ENCODE results near the gene LRP1B.

DNA sequence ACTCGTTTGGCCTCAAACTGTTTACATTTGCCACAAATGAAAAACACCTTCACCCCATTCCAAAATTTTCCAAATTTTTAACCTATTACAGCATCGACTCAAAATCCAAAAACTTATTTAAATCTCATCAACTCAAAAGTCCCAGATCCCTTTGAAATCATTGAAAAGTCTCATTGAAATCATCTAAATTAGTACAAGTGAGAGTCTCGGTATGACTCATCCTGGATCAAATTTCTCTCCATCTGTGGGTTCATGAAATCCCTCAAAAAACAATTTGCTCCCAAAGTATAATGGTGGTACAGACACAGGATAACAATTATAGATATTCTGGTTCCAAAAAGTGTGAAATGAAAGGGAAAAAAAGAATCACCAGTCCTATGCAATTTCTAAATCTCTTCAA is 65.1 kb downstream of the LRP1B start:
- TF ChIP-seq, protein P1, sequence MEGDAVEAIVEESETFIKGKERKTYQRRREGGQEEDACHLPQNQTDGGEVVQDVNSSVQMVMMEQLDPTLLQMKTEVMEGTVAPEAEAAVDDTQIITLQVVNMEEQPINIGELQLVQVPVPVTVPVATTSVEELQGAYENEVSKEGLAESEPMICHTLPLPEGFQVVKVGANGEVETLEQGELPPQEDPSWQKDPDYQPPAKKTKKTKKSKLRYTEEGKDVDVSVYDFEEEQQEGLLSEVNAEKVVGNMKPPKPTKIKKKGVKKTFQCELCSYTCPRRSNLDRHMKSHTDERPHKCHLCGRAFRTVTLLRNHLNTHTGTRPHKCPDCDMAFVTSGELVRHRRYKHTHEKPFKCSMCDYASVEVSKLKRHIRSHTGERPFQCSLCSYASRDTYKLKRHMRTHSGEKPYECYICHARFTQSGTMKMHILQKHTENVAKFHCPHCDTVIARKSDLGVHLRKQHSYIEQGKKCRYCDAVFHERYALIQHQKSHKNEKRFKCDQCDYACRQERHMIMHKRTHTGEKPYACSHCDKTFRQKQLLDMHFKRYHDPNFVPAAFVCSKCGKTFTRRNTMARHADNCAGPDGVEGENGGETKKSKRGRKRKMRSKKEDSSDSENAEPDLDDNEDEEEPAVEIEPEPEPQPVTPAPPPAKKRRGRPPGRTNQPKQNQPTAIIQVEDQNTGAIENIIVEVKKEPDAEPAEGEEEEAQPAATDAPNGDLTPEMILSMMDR (IDR thresholded peaks at IDR 0.05), result no peak
- no peak for TF ChIP-seq POLR2AphosphoS5 (IDR thresholded peaks at IDR 0.05)
